ENCODE data around the gene FBXW11. TPM values are rescaled to one million over a fixed set of nuclear protein-coding genes. Genes with fewer than 3 reads are reported as not detected.

The FBXW11 gene
- total RNA-seq, 1 experiment from 2014 or later, result 85.3 TPM

DNA sequence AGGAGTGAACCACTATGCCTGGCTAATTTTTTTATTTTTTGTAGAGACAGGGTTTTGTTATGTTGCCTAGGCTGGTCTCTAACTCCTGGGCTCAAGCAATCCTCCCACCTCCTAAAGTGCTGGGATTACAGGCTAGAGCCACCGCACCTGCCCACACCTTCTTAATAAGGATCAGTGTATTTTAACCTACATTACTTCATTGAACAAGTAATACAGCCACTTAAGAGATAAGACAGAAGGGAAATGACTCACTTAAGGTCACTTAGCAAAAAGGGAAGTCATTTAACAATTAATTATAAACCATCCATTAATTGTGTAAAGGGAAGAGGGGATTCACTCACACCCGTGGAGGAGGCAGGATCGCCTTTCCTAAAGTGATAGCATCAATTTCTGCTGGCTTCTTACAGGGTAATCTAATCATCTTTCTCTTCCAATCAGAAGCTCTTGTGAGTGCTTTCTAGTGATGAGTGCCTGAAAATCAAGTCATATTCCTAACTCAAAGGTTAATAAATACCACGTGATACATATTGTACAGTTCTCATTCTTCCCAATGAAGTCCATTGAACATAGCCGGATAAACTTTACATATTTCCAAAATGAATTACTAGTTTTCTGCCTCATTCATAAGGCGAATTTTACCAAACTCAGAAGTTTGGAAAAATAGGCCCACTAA lies 3.5 kb downstream of the FBXW11 start:
- no peak overlapping the region for H3K4me3 Mint-ChIP-seq
- no peaks in the 10 kb centered on the region for H3K27me3 Mint-ChIP-seq (ENCODE audit: low read depth)
- H3K9me3 Mint-ChIP-seq, result no peaks in the 10 kb centered on the region
- peaks cover 16% of the 10 kb centered on the region for H3K23me2 ChIP-seq (ENCODE audit: insufficient read length, low read depth, low read length, poor library complexity, severe bottlenecking)
- no peak overlapping the region for H3K9ac ChIP-seq (ENCODE audit: extremely low read depth, insufficient read length, low read length)
- no peak overlapping the region for H2AK5ac ChIP-seq (ENCODE audit: insufficient read length, low read length)
- H4K5ac ChIP-seq (ENCODE audit: insufficient read length, low read depth, low read length), result no peak overlapping the region
- H2BK20ac ChIP-seq (ENCODE audit: low read depth, low read length, poor library complexity, severe bottlenecking), result no peak overlapping the region
- peaks cover 3% of the 10 kb centered on the region for H3K79me1 ChIP-seq (ENCODE audit: insufficient read depth, low read depth, low read length, poor library complexity, severe bottlenecking)
- peaks cover 67% of the 10 kb centered on the region; the same call in 1 of the 2 replicates for H3K79me2 ChIP-seq (ENCODE audit: insufficient read depth, low read length)
- no peak for TF ChIP-seq CTCF (conservative IDR thresholded peaks at IDR 0.05)
- no peak overlapping the region for H2BK120ac ChIP-seq (ENCODE audit: low read depth, low read length, poor library complexity, severe bottlenecking)
- H2BK12ac ChIP-seq (ENCODE audit: insufficient read length, low read depth, low read length), result no peak overlapping the region
- no peak overlapping the region for H3K23ac ChIP-seq (ENCODE audit: insufficient read length, low read depth, low read length)
- no peaks in the 10 kb centered on the region for H3K9me3 ChIP-seq (ENCODE audit: control insufficient read depth, low read depth, low read length)
- no peak overlapping the region for H3K18ac ChIP-seq (ENCODE audit: insufficient read length, low read depth, low read length)
- no CpG with 5 or more reads among the region's 6 CpGs for WGBS (ENCODE audit: extremely low coverage, insufficient read length, low lambda C conversion rate)
- H3K27me3 ChIP-seq (ENCODE audit: insufficient read depth, low read length), result no peaks in the 10 kb centered on the region
- no peak overlapping the region for H3K27ac ChIP-seq (ENCODE audit: insufficient read length, low read depth, low read length)
- no peak overlapping the region for H3K56ac ChIP-seq (ENCODE audit: insufficient read length, low read depth, low read length)
- H3K4ac ChIP-seq (ENCODE audit: low read depth, low read length), result no peak overlapping the region
- DNase-seq, result no peak
- H3K36me3 Mint-ChIP-seq (ENCODE audit: insufficient read depth in 1 of 3, low read depth in 3 of 3), result peaks cover 0 to 14% (median 10%) of the 10 kb centered on the region in 3 experiments; a peak in 5 of 7 replicates
- H3K4me1 Mint-ChIP-seq, result peaks cover 70 to 82% of the 10 kb centered on the region in 2 experiments
- H3T11ph ChIP-seq (ENCODE audit: low read length), result no peak overlapping the region
- H3K4me1 ChIP-seq (ENCODE audit: insufficient read depth, low read length), result peaks cover 7% of the 10 kb centered on the region
- H3K27ac Mint-ChIP-seq, result no peak overlapping the region
- no peaks in the 10 kb centered on the region for H4K20me1 ChIP-seq (ENCODE audit: control insufficient read depth, insufficient read depth, insufficient read length)
- no peak overlapping the region for H2AFZ ChIP-seq (ENCODE audit: low read length)
- H3K14ac ChIP-seq (ENCODE audit: insufficient read depth, low read length), result no peak overlapping the region
- H4K8ac ChIP-seq (replicated peaks; ENCODE audit: insufficient read length, low read depth, low read length), result no peak overlapping the region
- no peak overlapping the region for H2BK15ac ChIP-seq (ENCODE audit: low read depth, low read length)
- no peak overlapping the region for H2BK5ac ChIP-seq (ENCODE audit: insufficient read length, low read length)
- H3K4me2 ChIP-seq (ENCODE audit: insufficient read depth, insufficient read length, low read length), result no peak overlapping the region
- H4K91ac ChIP-seq (ENCODE audit: insufficient read length, low read depth, low read length), result no peak overlapping the region
